NCI-H2227 treated with DMSO at 0.1 percent for 48 hours (cell line): ENCODE results near the gene NPM1.
"Not testable (repeated sequence)": the region's sequence is repeated elsewhere in the genome, so short reads cannot be mapped to it uniquely, and the experiment has no call there.

Source experiments
- DNase-seq: peaks from one replicate; lab custom pipeline; 2025; lab: John Stamatoyannopoulos, UW

NPM1 gene

DNA sequence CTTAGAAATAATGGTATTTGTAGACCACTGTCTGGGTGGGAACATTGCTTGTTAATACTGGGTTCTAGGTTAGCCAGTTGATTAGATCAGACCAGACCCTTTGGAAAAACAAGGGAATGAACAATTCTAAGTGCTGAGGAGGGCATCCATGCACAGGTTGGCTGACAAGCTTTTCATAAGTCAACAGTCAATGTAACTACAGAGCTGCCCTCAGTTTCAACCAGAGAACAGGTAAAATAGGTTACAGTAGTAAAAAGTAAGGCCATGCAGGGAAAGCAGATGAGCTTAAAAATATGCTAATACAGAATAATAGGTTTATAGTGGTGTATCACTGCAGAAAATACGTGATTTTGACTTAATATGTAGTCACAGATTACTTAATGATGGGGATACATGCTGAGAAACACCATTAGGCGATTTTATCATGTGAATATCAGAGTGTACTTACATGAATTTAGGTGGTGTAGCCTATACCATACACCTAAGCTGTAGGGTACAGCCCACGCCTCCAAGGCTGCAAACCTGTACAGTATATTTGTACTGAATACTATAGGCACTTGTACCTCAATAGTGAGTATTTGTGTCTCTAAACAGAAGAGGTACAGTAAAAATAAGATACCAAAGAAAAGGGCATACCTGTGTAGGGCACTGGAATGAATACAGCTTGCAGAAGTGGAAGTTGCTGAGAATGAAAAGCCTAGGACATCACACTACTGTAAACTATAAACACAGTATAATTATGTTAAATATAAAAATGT lies 25.7 kb downstream of the NPM1 start:
- DNase-seq = no peak

DNA sequence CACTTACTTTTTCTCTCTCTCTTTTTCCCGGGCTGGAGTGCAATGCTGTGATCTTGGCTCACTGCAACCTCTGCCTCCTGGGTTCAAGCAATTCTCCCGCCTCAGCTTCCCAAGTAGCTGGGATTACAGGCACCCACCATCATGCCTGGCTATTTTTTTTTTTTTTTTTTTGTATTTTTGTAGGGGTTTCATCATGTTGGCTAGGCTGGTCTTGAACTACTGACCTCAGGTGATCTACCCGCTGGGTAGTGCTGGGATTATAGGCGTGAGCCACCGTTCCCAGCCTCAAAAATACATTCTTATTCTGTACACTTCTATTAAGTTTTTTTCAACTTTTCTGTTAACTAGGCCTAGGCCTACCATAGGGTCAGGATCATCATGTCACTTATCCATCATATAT lies 26.3 kb downstream of the NPM1 start:
- DNase-seq = not testable (repeated sequence)

DNA sequence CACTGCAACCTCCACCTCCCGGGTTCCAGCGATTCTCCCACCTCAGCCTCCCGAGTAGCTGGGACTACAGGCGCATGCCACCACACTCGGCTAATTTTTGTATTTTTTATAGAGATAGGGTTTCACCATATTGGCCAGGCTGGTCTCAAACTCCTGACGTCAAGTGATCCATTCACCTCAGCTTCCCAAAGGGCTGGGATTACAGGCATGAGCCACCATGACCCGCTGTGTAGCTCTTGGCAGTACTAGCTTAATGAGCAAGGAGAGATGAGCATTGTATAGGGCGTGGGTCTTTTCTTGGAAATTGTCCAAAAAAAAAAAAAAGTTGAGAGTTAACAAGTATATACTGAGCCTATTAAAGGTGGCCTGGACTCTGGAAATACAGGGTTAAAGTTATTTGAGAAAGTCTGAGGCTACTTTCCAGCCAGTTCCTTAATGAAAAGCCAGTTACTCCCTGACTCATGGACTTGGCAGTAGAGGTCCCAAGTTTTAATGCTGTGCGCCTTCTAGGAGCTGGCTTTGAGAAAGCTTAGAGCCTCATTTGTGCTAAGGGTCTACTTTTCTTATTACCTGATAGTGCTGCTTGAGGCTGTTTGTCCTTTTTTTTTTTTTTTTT lies 27.6 kb downstream of the NPM1 start:
- DNase-seq = no peak

DNA sequence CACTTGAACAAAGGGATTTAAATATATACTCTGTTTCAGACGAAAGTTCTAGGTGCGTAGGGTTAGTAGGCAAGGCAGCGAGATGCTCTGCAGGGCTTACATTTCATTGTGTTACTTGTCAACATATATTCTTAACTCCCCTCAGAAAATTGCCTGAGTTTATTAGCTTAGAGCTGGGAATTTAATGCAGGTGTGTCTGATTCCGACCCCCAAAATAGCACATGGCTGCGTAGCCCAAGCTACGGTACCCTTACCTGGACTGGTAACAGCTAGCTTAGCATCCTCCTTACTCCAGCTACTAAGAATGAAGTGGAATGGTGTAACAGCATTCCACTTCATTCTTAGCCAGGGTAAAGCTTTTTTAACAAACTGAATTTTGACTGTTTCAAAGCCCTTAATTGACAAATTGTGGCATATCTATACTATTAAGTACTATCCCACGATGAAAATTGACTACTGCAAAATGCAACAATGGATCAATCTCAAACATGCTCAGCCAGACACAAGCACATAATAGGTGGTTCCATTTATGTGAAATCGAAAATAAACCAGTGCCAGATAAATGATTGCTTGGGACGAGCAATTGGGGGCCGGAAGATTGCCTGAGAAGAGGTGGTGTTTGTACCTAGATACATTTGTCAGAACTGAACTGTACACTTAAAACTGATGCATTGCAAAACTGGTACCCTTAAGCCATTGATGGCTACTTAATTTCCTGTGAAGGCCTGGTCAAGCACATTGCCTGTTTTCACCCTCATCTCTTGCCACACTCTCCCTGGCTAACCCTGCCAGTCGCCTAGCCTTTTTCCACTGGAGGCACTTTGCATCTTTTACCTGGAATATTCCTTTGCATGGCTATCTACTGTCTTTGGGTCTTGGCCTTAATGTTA lies 28.8 kb downstream of the NPM1 start:
- DNase-seq = no peak

DNA sequence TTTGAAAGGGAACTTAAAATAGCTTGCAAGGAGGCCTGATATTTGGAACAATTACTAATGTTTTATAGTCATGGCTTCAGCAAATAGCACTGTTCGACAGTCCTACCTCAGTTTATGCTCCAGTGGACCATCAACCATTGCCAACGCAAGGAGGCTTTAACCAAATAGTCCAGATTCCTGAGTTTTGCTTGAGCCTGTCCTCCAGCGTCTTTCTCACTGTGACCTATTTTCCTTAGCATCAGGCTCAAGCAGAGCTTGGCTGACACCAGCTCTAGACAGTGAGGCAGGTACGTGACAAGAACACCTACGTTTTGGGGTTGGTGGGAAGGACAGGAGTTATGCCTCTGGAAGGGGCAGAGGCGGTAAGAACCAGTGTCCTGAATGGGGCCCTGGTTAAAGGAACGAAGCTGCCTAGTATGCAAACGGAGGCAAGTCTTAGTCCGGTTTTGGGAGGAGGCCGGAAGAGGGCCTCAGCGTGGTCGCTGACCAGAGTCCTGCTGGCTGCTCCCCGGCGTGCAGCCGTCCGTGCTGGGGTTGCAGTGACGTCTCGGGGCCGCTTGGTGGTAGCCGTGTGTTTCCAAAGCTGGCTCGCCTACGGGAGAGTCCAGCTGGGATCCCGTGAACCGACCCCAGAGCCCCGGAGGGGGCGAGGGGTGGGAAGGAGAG lies 30.8 kb downstream of the NPM1 start:
- DNase-seq = peak; percentile 53

DNA sequence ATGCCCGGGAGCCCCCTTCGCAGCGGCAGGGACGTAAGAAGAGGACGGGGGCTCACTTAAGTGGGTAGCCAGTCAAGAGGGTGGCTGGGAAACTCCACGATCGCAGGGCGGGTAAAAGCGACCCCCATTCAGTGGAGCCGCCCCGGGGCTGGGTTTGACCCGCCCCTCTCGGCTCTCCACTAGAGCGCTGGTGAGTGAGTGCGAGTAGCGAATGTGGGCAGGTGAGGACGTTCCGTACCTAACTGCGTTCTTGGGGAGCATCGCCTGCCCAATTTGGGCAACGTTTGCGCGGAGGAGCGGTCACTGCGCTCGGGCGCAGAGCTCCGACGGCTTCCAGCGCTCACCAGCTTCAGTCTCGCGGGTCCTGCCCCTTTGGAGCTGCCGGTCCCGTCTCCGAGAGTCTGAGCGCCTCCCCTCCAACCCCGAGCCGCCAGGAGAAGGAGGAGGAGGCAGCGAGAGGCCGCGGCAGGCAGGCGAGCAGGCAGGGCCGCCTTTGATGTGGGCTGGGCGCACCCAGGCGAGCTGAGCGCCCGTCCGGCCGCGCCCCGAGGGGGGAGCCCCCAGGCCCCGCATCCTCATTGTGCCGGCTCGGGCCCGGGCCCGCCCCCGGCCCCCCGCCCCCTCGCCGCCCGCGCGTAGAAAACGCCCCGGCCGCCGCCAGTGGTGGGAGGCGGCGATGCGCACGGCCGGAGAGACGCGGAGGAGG lies 31.5 kb downstream of the NPM1 start, which contains the start of gene FGF18:
Gene FGF18, plus strand, starts transcription at position 666 of the 706 bp plus-strand sequence. CDS start 553 bp downstream, outside the sequence.
- DNase-seq = peak; percentile 25

DNA sequence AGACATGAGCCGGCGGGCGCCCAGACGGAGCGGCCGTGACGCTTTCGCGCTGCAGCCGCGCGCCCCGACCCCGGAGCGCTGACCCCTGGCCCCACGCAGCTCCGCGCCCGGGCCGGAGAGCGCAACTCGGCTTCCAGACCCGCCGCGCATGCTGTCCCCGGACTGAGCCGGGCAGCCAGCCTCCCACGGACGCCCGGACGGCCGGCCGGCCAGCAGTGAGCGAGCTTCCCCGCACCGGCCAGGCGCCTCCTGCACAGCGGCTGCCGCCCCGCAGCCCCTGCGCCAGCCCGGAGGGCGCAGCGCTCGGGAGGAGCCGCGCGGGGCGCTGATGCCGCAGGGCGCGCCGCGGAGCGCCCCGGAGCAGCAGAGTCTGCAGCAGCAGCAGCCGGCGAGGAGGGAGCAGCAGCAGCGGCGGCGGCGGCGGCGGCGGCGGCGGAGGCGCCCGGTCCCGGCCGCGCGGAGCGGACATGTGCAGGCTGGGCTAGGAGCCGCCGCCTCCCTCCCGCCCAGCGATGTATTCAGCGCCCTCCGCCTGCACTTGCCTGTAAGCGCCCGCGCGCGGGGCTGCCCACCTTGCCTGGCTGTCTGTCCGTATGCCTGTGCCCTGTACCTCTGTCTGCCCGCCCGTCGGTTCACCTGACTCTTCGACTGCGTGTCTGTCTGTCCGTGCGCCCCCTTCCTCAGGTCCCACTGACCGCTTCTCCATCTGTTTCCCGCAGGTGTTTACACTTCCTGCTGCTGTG lies 32.2 kb downstream of the NPM1 start:
- DNase-seq = no peak

DNA sequence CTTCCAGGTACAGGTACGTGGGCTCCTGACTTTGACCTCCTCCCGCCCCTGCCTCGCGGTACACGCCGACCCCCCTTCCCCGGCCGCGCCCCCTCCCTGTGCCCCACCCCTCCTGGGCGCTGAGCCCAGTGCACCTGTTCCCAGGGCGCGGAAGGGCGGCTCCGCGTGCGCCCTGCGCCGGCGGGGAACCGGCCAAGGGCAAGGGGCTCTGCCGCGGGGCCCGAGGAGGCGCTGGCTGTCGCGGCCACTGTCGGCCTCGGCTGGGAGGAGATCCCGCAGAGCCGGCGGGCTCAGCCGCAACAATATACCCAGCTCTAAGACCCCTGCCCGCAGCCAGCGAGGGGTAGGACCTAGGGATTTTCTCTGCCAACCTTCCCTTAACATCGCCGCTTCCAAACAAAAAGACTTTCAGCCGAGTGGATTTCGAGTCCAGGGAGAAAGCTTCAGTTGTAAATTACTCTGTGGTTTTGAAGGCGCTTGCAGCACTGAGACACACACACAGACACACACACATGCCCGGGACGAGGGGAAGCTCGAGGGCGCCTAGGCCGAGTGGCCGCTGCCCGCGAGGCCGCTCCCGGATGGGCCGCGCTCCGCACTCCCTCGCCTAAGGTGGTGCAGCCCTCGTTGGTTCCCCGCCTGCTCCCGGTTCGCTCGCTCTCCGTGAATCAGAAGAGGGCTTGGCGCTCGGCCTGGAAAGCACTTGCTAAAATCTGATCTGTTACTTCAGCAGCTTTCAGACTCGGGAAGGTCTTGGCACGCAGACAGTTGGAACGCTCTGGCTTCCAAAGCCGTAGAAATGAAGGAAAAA lies 33.0 kb downstream of the NPM1 start:
- no peak for DNase-seq

DNA sequence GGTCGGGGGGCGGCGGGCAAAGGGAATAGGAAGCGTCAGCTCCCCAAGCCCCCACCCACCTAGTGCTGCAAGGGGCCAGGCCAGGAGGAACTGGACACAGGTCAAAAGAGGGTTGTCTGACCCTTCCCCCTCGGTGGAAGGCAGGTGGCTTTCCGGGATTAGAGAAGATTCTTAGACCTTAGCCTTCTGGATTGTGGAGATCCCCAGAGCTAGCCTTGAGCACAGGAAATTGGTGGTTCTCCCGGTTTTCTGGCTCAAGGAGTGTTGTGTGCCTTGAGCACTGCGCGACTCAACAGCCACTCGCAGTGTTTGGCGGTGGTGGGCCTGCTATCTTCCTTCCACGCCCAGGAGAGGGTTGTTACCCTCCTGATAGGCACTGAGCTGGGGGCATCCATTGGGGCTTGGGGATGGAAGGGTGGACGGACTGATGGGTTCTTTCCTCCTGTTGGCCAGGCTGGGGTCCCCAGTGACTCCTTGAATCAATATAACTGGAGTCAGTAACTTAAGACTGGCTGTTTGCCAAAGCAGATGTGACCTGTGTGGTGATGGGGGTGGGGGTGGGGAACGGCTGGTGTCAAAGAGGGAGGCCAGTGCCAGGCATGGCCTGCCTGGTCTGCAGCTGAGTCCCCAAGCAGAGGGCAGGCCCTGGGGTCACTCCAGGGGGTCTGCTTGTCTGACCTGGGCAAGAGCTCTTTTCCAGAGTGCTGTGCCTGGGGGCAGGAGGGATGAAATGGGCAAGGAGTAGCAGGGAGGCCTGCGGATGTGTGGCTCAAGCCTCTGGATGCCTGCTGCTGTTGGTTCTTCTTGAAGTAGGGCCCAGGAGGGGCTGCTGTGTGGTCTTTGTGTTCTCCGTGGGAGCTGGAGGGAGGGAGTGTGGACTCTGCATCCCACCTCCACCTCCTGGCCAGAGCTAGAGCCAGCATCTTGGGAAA lies 33.9 kb downstream of the NPM1 start:
- no peak for DNase-seq

DNA sequence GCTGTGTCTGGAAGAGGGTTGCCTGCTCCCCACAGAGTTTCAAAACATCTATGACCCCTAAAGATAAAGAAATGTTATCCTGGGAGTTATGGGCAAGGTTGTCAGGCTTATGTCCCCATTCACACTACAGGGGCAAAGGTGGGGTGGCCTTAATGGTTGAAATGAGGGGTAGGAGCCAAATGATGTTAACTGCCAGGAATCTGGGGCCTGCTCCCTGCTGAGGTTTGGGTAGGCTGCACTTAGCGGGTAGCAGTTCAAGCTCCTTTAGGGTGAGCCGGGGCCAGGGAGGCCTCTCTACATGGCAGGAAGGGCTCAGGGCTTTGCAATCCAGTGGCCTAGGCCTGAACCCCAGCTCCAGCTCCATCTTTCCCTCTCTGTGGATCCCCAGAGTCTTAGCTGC lies 34.8 kb downstream of the NPM1 start:
- DNase-seq = no peak

DNA sequence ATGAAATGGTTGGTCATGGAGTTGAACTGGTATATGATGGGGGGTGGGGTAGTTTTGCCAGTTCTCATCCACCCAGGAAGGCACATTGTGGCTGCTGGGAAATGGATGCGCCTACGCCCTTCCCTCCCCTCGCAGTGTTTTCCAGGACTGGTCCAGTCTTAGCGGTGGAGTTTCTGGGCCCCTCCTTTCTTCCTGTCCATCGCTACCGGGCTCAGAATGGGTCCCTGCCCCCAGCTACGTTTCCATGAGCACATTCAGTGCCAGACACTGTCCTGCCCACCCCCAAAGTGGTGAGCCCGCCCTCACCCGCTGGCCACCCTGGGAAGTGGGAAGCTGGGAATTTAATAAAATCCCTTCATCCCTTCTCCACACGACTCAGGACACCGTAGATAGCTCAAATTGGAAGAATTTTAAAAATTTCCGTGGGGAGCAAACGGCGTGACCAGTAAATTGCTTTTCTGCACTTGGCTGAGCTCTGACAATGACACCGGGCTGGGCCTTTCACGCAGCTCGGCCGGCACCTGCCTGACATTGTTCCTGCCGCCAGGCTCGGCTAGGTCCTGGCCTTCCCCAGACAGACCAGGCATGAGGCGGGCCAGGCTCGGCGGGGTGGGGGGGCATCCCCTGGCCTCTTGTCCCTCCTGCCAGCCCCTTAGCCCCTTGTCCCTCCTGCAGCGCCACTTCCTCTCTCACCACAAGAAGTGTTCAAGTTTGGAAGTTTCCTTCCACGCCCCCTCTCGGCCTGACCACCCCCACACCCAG lies 35.4 kb downstream of the NPM1 start:
- no peak for DNase-seq

DNA sequence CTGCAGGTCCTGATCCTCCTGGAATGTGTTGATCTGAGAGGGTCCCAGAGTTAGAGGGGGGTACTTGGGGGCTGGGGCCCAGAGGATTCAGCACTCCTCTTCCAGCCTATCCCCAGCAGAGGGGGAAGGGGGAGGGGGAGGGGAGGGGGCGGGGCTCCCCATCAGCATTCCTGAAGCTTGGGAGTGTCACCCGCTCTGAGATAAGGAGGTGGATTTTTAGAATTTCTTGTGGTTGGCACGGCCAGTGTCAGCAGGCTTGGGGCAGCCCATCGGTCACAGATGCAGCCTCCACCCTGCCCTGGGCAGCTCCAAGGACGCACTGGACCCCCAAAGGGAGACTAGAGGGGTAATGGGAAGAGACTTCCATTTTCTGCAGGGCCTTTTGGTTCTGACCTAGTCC lies 37.1 kb downstream of the NPM1 start:
- DNase-seq = no peak

DNA sequence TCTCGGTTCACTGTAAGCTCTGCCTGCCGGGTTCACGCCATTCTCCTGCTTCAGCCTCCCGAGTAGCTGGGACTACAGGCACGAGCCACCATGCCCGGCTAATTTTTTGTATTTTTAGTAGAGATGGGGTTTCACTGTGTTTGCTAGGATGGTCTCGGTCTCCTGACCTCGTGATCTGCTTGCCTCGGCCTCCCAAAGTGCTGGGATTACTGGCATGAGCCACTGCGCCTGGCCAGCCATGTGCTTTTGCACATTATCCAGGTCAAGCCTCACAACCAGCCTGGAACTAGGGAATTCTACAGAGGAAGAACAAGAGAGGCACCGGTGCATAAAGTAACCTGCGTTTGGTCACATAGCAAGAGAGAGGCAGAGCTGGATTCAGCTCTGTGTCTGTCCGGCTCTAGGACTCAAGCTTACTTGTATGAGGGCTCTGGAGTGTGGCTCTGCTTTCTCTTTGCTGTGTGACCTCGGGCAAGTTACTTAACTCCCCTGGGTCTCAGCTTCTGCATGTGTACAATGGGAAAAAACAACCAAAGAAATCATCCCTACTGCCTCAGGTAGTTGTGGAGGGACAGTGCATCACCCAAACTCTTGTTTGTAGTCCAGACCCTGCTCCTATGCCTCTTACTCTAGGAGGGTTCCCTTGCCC lies 38.1 kb downstream of the NPM1 start:
- no peak for DNase-seq

DNA sequence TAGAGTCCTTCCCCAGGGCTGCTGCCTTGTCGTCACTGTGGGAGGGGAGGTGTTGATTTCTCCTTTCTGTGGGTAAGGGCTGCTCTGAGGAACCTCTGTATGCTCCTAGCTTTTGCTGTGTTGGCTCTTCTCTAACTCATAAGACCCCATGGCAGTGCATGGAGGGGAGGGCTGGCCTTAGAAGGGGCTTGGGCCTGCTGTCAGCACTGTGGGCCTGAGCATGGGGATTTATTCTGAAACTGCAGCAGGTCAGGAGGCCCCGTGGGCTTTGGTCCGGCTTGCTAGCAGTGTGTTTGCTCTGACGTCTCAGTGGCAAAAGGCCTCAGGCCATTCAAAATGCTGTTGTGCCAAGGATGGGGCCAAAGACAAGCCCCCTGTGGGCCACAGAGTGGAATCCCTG lies 38.6 kb downstream of the NPM1 start:
- DNase-seq = no peak

DNA sequence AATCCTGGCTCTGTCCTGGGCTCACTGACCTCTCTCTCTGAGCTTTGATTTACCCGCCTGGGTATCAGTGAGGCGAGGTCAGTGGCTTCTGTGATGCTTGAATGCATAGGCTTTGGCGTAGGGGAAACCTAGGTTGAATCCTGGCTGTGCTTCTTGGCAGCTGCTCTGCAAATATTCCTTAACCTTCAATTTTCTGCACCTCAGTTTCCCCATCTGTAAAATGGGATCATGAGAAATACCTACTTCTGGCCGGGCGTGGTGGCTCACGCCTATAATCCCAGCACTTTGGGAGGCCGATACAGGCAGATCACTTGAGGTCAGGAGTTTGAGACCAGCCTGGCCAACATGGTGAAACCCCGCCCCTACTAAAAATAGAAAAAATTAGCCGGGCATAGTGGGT lies 39.0 kb downstream of the NPM1 start:
- no peak for DNase-seq

DNA sequence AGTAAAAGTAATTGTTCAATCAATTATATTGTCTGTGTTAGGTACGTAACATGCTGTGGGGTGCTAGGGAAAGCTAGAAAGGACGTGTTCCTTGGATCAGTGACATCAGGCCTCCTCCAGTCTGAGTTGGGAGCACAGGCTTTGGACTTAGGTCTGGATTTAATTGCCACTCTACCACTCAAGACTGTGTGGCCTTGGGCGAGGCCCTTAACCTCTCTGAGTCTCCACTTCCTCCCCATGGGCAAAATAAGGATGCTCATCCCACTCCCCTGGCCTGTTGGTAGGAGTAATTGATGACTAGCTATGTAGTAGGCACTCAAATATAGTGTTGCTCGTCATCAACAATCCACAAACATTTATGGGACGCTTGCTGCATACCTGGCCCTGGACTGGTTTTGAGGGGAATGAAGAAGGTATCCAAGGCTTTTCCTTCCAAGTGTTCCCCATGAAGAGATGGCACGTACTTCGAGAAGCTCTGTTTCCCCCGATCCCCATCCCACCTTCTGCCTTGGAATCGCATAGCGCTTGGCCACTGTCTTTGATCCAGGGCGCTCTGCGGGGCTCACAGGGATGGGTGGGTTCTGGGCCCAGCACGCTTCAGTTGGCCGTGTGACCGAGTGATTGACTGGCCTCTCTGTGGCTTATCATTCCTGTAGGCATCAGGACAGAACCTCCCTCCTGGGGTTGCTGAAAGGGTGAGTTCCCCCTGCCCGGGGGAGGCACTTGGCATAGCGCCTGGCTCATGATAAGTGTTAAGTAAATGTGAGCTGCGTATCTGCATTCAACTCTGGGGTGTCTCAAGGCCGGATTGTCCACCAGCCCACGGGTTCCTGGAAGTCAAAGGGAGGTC lies 39.9 kb downstream of the NPM1 start:
- no peak for DNase-seq
